ENCODE data around the gene NT5C2. TPM values are rescaled to one million over a fixed set of nuclear protein-coding genes. Genes with fewer than 3 reads are reported as not detected.

Gene NT5C2
- total and polyA plus RNA-seq, 2 of the 8 experiments (the other 6 are each of a cell fraction or from before 2014, with no cell fraction given) = 35.2 to 106 TPM

DNA sequence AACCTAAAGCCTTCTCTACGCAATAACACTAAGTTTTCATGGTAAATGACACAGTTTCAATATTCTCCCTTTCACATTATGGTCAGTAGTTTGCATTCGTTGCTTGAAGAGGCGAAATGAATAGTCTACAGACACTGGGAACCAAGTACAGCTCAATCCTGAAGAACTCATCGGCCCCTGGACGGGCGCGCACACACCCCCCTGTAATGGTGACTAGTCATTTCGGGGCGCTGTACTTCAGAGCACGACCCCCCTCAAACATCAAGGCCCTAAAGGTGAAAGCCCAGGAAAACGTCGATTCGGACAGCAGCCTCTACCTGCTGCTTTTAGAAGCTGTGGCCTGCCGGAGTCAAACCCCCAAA lies 1.0 kb downstream of the NT5C2 start:
- no peak overlapping the region for H4K8ac ChIP-seq (ENCODE audit: extremely low read depth, insufficient read depth, low read length)
- peaks cover 0 to 2% of the 10 kb centered on the region in 2 experiments for H4K20me1 ChIP-seq (replicated peaks in 1 of 2; ENCODE audit: control insufficient read depth in 1 of 2, insufficient read depth in 2 of 2, low read length in 2 of 2)
- peaks cover 0 to 6% (median 1%) of the 10 kb centered on the region in 4 experiments; a peak in 4 of 7 replicates for H3K27me3 ChIP-seq (replicated peaks in 1 of 4; ENCODE audit: control insufficient read depth in 3 of 4, extremely low read depth in 1 of 4, insufficient read depth in 3 of 4, low read length in 3 of 4)
- H2BK20ac ChIP-seq (ENCODE audit: low read length) = no peak overlapping the region
- ChIA-PET POLR2A (ENCODE audit: partially characterized antibody) (interaction anchor here (0.8 to 3.1 kb wide), 14 partner anchors 8 to 273 kb away, joined by 3 to 25 read pairs (median 7); no protein-coding TSS in a partner anchor), CTCF (ENCODE audit: partially characterized antibody) (interaction anchor here (1.0 to 5.0 kb wide), 9 partner anchors 16 to 53 kb away, joined by 3 to 29 read pairs (median 5); no protein-coding TSS in a partner anchor)
- H2BK15ac ChIP-seq (ENCODE audit: low read length) = no peak overlapping the region
- H2BK120ac ChIP-seq (replicated peaks; ENCODE audit: low read depth, low read length) = no peak overlapping the region
- H3K18ac ChIP-seq (ENCODE audit: extremely low read depth, low read length) = peak overlapping the region; percentile 40; the same call in 1 of the 2 replicates
- no peak overlapping the region for H3K14ac ChIP-seq (ENCODE audit: insufficient read length)
- peaks cover 4 to 9% (median 7%) of the 10 kb centered on the region in 4 experiments; a peak in 6 of 7 replicates for H3K4me1 ChIP-seq (replicated peaks in 1 of 4; ENCODE audit: control insufficient read depth in 3 of 4, insufficient read depth in 4 of 4, low read length in 3 of 4)
- FAIRE-seq (no peak), DNase-seq (ENCODE audit: low read depth in 1 of 2, low spot score in 2 of 2) (no peak)
- 7% methylated on average over 14 of the region's 14 CpGs; no CpG with 5 or more reads in 1 of the 2 experiments for WGBS, 2 experiments (ENCODE audit: extremely low coverage in 1 of 2, insufficient coverage in 1 of 2, insufficient read length in 1 of 2, insufficient replicate concordance in 2 of 2, low coverage in 1 of 2, low lambda C conversion rate in 2 of 2, missing lambda C conversion rate in 1 of 2)
- no peaks in the 10 kb centered on the region for H3K36me3 ChIP-seq (ENCODE audit: control insufficient read depth in 2 of 4, insufficient read depth in 4 of 4, low read length in 3 of 4)
- H2AFZ ChIP-seq (ENCODE audit: low read length) = no peak overlapping the region
- no peaks in the 10 kb centered on the region for H3K9me3 ChIP-seq (ENCODE audit: insufficient read depth in 2 of 2, low read depth in 1 of 2, low read length in 1 of 2)
- peak overlapping the region; percentile 86 to 90 (median 88) for H3K4me3 ChIP-seq (ENCODE audit: extremely low read depth in 1 of 4, insufficient read depth in 2 of 4, low read depth in 3 of 4, low read length in 4 of 4)
- H3K4me2 ChIP-seq (ENCODE audit: insufficient read depth in 1 of 2, low read depth in 2 of 2, low read length in 2 of 2) = peak overlapping the region; percentile 87 to 88
- H3K9ac ChIP-seq (replicated peaks in 1 of 4; ENCODE audit: extremely low read depth in 1 of 4, low read depth in 3 of 4, low read length in 3 of 4) = peak overlapping the region; percentile 70 to 91 (median 76)
- H3K23ac ChIP-seq (ENCODE audit: insufficient read length) = no peak overlapping the region
- H3K27ac ChIP-seq (ENCODE audit: low read depth, low read length) = peak overlapping the region; percentile 76; the same call in 1 of the 2 replicates
- H3K4ac ChIP-seq (replicated peaks; ENCODE audit: insufficient read length, low read depth, low read length) = no peak overlapping the region
- H2AK5ac ChIP-seq (ENCODE audit: low read depth, low read length) = no peak overlapping the region
- no peak overlapping the region for H4K91ac ChIP-seq (replicated peaks; ENCODE audit: insufficient read length, low read length)
- H2BK5ac ChIP-seq (ENCODE audit: low read depth, low read length) = no peak overlapping the region
- H3K79me2 ChIP-seq (ENCODE audit: control insufficient read depth in 1 of 2, insufficient read depth in 2 of 2, low read length in 2 of 2) = peaks cover 0 to 53% of the 10 kb centered on the region in 2 experiments; a peak in 3 of 4 replicates
- H4K5ac ChIP-seq (ENCODE audit: insufficient read length, low read depth, low read length) = no peak overlapping the region
- no peak overlapping the region for H3K56ac ChIP-seq (replicated peaks; ENCODE audit: insufficient read length, low read depth, low read length)
- no peaks in the 10 kb centered on the region; the same call in 1 of the 2 replicates for H3K79me1 ChIP-seq (ENCODE audit: low read depth, low read length)
- H2BK12ac ChIP-seq (ENCODE audit: low read depth, low read length) = no peak overlapping the region
- peaks cover 5% of the 10 kb centered on the region for H3K23me2 ChIP-seq (ENCODE audit: low read depth, low read length)
- TF ChIP-seq SAP30 (IDR thresholded peaks at IDR 0.05; ENCODE audit: insufficient read depth, insufficient replicate concordance, low read length) (no peak), JUND (IDR thresholded peaks at IDR 0.05; ENCODE audit: low read length) (no peak), MAFK (IDR thresholded peaks at IDR 0.05; ENCODE audit: low read depth, low read length) (no peak), CHD2 (IDR thresholded peaks at IDR 0.05; ENCODE audit: low read length) (no peak), BCL11A (IDR thresholded peaks at IDR 0.05; ENCODE audit: low read depth in 2 of 2, low read length in 2 of 2) (no peak), CREB1 (IDR thresholded peaks at IDR 0.05) (no peak), HDAC2 (IDR thresholded peaks at IDR 0.05; ENCODE audit: borderline replicate concordance in 1 of 2, low read depth in 2 of 2, low read length in 2 of 2) (no peak), POLR2A (IDR thresholded peaks at IDR 0.05; ENCODE audit: control extremely low read depth in 1 of 2, low read depth in 2 of 2, low read length in 2 of 2) (no peak)
- TF ChIP-seq, protein P1, sequence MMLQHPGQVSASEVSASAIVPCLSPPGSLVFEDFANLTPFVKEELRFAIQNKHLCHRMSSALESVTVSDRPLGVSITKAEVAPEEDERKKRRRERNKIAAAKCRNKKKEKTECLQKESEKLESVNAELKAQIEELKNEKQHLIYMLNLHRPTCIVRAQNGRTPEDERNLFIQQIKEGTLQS (IDR thresholded peaks at IDR 0.05; ENCODE audit: insufficient read depth, low read depth, low read length) = no peak
- TF ChIP-seq, protein P2, sequence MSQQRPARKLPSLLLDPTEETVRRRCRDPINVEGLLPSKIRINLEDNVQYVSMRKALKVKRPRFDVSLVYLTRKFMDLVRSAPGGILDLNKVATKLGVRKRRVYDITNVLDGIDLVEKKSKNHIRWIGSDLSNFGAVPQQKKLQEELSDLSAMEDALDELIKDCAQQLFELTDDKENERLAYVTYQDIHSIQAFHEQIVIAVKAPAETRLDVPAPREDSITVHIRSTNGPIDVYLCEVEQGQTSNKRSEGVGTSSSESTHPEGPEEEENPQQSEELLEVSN (IDR thresholded peaks at IDR 0.05) = no peak
- TF ChIP-seq, protein P3, sequence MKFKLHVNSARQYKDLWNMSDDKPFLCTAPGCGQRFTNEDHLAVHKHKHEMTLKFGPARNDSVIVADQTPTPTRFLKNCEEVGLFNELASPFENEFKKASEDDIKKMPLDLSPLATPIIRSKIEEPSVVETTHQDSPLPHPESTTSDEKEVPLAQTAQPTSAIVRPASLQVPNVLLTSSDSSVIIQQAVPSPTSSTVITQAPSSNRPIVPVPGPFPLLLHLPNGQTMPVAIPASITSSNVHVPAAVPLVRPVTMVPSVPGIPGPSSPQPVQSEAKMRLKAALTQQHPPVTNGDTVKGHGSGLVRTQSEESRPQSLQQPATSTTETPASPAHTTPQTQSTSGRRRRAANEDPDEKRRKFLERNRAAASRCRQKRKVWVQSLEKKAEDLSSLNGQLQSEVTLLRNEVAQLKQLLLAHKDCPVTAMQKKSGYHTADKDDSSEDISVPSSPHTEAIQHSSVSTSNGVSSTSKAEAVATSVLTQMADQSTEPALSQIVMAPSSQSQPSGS (IDR thresholded peaks at IDR 0.05; ENCODE audit: low read length) = no peak
